HL-60/S4 (cell line): Measurements from ENCODE around the gene HGS.

Experiments
- in situ Hi-C: fragments of 300-500 bp; cut with MboI; formaldehyde crosslinking; loops from 2 replicates; pipeline ENCODE4 v1.14.3; 2022; ENCODE audit warnings: low sequenced_read_pairs

Gene HGS

GRCh38 chr17:81683208-81683583, 615 bp upstream of the HGS start:
- in situ Hi-C loops, result no loop called here

GRCh38 chr17:81684442-81684911, 666 bp downstream of the HGS start:
- in situ Hi-C loops, result no loop called here

GRCh38 chr17:81685108-81685507, 1.3 kb downstream of the HGS start:
- in situ Hi-C loops, result no loop called here

- in situ Hi-C loops, result no loop called here
These were observed 2.8 kb downstream of the HGS start for GRCh38 chr17:81686614-81687013.

GRCh38 chr17:81687770-81688541, 4.1 kb downstream of the HGS start:
- in situ Hi-C loops, result no loop called here

GRCh38 chr17:81688616-81689015, 4.8 kb downstream of the HGS start:
- in situ Hi-C loops, result no loop called here

GRCh38 chr17:81690066-81690465, 6.3 kb downstream of the HGS start:
- in situ Hi-C loops, result no loop called here

GRCh38 chr17:81690549-81690948, 6.7 kb downstream of the HGS start:
- in situ Hi-C loops, result no loop called here

GRCh38 chr17:81691196-81691595, 7.4 kb downstream of the HGS start:
- in situ Hi-C loops, result no loop called here

- in situ Hi-C loops, result no loop called here
These were observed 7.8 kb downstream of the HGS start for GRCh38 chr17:81691608-81692007.

GRCh38 chr17:81693509-81694210, 9.8 kb downstream of the HGS start:
- in situ Hi-C loops, result no loop called here

GRCh38 chr17:81694810-81695209, 11.0 kb downstream of the HGS start:
- in situ Hi-C loops, result no loop called here

GRCh38 chr17:81695211-81695610, 11.4 kb downstream of the HGS start:
- in situ Hi-C loops, result no loop called here

- in situ Hi-C loops, result no loop called here
These were observed 12.0 kb downstream of the HGS start for GRCh38 chr17:81695801-81696200.

GRCh38 chr17:81696218-81696941, 12.6 kb downstream of the HGS start:
- in situ Hi-C loops, result no loop called here

- in situ Hi-C loops, result no loop called here
These were observed 13.6 kb downstream of the HGS start for GRCh38 chr17:81697261-81698044.

GRCh38 chr17:81700353-81701287, 16.8 kb downstream of the HGS start:
- in situ Hi-C loops, result no loop called here

- in situ Hi-C loops, result no loop called here
These were observed 17.7 kb downstream of the HGS start for GRCh38 chr17:81701288-81702071.
